Endothelial cell of umbilical vein (primary cell): Measurements from ENCODE around the gene CCNY. TPM values are rescaled to one million over a fixed set of nuclear protein-coding genes. Genes with fewer than 3 reads are reported as not detected.

Source experiments
- BruUV-seq: library from RNA; stranded (reverse); fragments of 400-500 nt; replicated peaks from 2 replicates; lab custom pipeline; 2021; lab: Mats Ljungman, UMichigan
- CTCF ChIA-PET: fragments of 300-600, 350-600 bp; sonication (Branson Sonifier 250); formaldehyde crosslinking; loops from one replicate; lab custom pipeline; 2021; ENCODE audit warnings: antibody characterized with exemption, inconsistent platforms; lab: Charles Lee
- POLR2A ChIA-PET: fragments of 300-600, 350-600 bp; sonication (Branson Sonifier 250); formaldehyde crosslinking; loops from one replicate; lab custom pipeline; 2021; ENCODE audit warnings: antibody characterized with exemption, inconsistent platforms; lab: Charles Lee
- DNase-seq: peaks from one replicate; pipeline ENCODE4 v3.0.0-alpha.2; 2011; ENCODE audit warnings: low read depth, low spot score
- FAIRE-seq: peaks from 2 replicates; lab custom pipeline; 2011; peaks lifted over from hg19 to GRCh38; lab: Jason Lieb, UNC
- H2AFZ ChIP-seq: 2 replicates; pipeline ENCODE4 v1.6.0; 2012; ENCODE audit warnings: low read depth, low read length, control low read depth, inconsistent platforms
- H3K27ac ChIP-seq: 2 replicates; pipeline ENCODE4 v1.5.1; 2011; ENCODE audit warnings: low read depth, mild to moderate bottlenecking, control low read depth, low read length, moderate library complexity; ENCODE audit not compliant: insufficient read depth
- H3K27me3 ChIP-seq, 2 experiments: 2 replicates each; pipeline versions ENCODE4 v1.6.0 to v1.6.1; 2011; ENCODE audit warnings: low read length in 2 of 2, mixed read lengths in 1 of 2; ENCODE audit not compliant: control insufficient read depth in 2 of 2, insufficient read depth in 2 of 2
- H3K36me3 ChIP-seq, 2 experiments: 2 replicates in 1 of 2; 3 replicates in 1 of 2; pipeline ENCODE4 v1.5.1; 2011; ENCODE audit warnings: low read length in 2 of 2, mild to moderate bottlenecking in 1 of 2, moderate library complexity in 1 of 2; ENCODE audit not compliant: control insufficient read depth in 2 of 2, insufficient read depth in 2 of 2; ENCODE audit errors: extremely low read depth in 1 of 2
- H3K4me1 ChIP-seq: 3 replicates; pipeline ENCODE4 v1.5.1; 2011; ENCODE audit warnings: mild to moderate bottlenecking, low read length; ENCODE audit not compliant: control insufficient read depth, insufficient read depth; ENCODE audit errors: extremely low read depth
- H3K4me2 ChIP-seq: 2 replicates; pipeline ENCODE4 v1.6.1; 2011; ENCODE audit warnings: low read length, control low read depth, mixed read lengths; ENCODE audit not compliant: insufficient read depth
- H3K4me3 ChIP-seq, 3 experiments: fragments of 200-600 bp in 1 of 3; sonication (generic), shearing (Covaris generic) in 1 of 3; replicated peaks in 1 of 3; 2 replicates each; pipeline ENCODE4 v1.5.1; 2011 to 2016; ENCODE audit warnings: control low read depth in 3 of 3, low read length in 3 of 3, mild to moderate bottlenecking in 2 of 3, inconsistent platforms in 1 of 3, low read depth in 1 of 3, moderate library complexity in 1 of 3; ENCODE audit not compliant: insufficient read depth in 1 of 3
- H3K79me2 ChIP-seq: 2 replicates; pipeline ENCODE4 v1.6.0; 2012; ENCODE audit warnings: low read length, inconsistent platforms; ENCODE audit not compliant: control insufficient read depth, insufficient read depth
- H3K9ac ChIP-seq: replicated peaks from 2 replicates; pipeline ENCODE3; 2011; ENCODE audit warnings: low read length, control low read depth; ENCODE audit not compliant: insufficient read depth; ENCODE audit errors: extremely low read depth
- H3K9me1 ChIP-seq: replicated peaks from 3 replicates; pipeline ENCODE4 v1.6.0; 2011; ENCODE audit warnings: mild to moderate bottlenecking, low read length; ENCODE audit not compliant: control insufficient read depth, insufficient read depth; ENCODE audit errors: extremely low read depth
- H3K9me3 ChIP-seq: replicated peaks from 2 replicates; pipeline ENCODE4 v1.5.1; 2012; ENCODE audit warnings: low read length, inconsistent platforms; ENCODE audit not compliant: control insufficient read depth, insufficient read depth
- H4K20me1 ChIP-seq: replicated peaks from 2 replicates; pipeline ENCODE3; 2011; ENCODE audit warnings: mild to moderate bottlenecking, low read length; ENCODE audit not compliant: control insufficient read depth, insufficient read depth; ENCODE audit errors: extremely low read depth
- EZH2 ChIP-seq: IDR thresholded peaks from 2 replicates; pipeline ENCODE4 v1.6.1; 2012; ENCODE audit warnings: borderline replicate concordance, low read depth, mild to moderate bottlenecking, moderate library complexity, low read length, inconsistent platforms; ENCODE audit not compliant: severe bottlenecking
- FOS ChIP-seq: IDR thresholded peaks from 2 replicates; pipeline ENCODE4 v1.6.1; 2011; ENCODE audit warnings: mild to moderate bottlenecking, low read length, moderate library complexity, borderline replicate concordance; ENCODE audit not compliant: insufficient read depth
- GATA2 ChIP-seq: IDR thresholded peaks from 2 replicates; pipeline ENCODE4 v1.7.0; 2011; ENCODE audit warnings: low read depth, mild to moderate bottlenecking, moderate library complexity, mixed read lengths, low read length; ENCODE audit not compliant: insufficient read length, insufficient read depth
- JUN ChIP-seq: IDR thresholded peaks from 2 replicates; pipeline ENCODE4 v1.6.1; 2011; ENCODE audit warnings: borderline replicate concordance, low read depth; ENCODE audit not compliant: insufficient read length, insufficient read depth
- MAX ChIP-seq: IDR thresholded peaks from 2 replicates; pipeline ENCODE4 v1.6.1; 2011; ENCODE audit not compliant: insufficient read depth, insufficient read length
- MYC ChIP-seq: IDR thresholded peaks from one replicate; pipeline ENCODE4 v1.6.1; 2011; ENCODE audit warnings: mild to moderate bottlenecking, low read depth, low read length
- POLR2A ChIP-seq: IDR thresholded peaks from 2 replicates; pipeline ENCODE4 v1.6.1; 2012; ENCODE audit warnings: low read depth, mild to moderate bottlenecking, control low read depth, low read length
- POLR2AphosphoS5 ChIP-seq: IDR thresholded peaks from 2 replicates; pipeline ENCODE4 v1.6.1; 2012; ENCODE audit warnings: low read depth, mild to moderate bottlenecking, control low read depth, low read length, moderate library complexity; ENCODE audit not compliant: insufficient read depth
- dilution Hi-C: fragments of 300-500 bp; cut with MboI; formaldehyde crosslinking; loops from one replicate; pipeline ENCODE4 v1.15.0; 2019; ENCODE audit warnings: low sequenced_read_pairs; ENCODE audit not compliant: extremely low pct_ligation_motif_present
- intact Hi-C: fragments of 100-400 bp; cut with micrococcal nuclease; formaldehyde crosslinking; loops from one replicate; pipeline ENCODE4 v1.10.0; 2022
- polyA plus RNA-seq, 4 experiments: library from polyadenylated mRNA; depleted of rRNA in 3 of 4; stranded (reverse) in 3 of 4; unstranded in 1 of 4; fragments of >200 nt; gene quantifications; 2 replicates each; pipeline versions ENCODE4 v1.2.1 to v1.2.3, GENCODE V29; 2011 to 2012; ENCODE audit warnings: missing spikeins in 1 of 4
- total RNA-seq: library from RNA; stranded (reverse); gene quantifications from 2 replicates; pipeline ENCODE4 v1.2.3, GENCODE V29; 2021
- TF ChIP-seq, protein P1 (sequence below), 2 donors: IDR thresholded peaks; 1 replicate in 1 of 2; 2 replicates in 1 of 2; pipeline ENCODE4 v1.5.1; 2011; ENCODE audit warnings: low read length in 2 of 2, mild to moderate bottlenecking in 2 of 2, moderate library complexity in 2 of 2, control low read depth in 1 of 2, inconsistent platforms in 1 of 2, low read depth in 1 of 2; ENCODE audit not compliant: insufficient read depth in 1 of 2; ENCODE audit errors: extremely low read depth in 1 of 2

Gene CCNY
- total and polyA plus RNA-seq, 2 donors (not counting 3 experiments of a cell fraction or from before 2014, with no cell fraction given), result 61.5 to 107 TPM

GRCh38 chr10:35378541-35379210 is 42.4 kb downstream of the CCNY start:
- Histone ChIP-seq H4K20me1 (no peaks in the 10 kb centered on the region), H3K9me1 (no peaks in the 10 kb centered on the region), H3K9ac (peak overlapping the region; percentile 73), H3K27me3 (no peaks in the 10 kb centered on the region), H3K4me1 (peaks cover 58% of the 10 kb centered on the region), H3K4me2 (peak overlapping the region; percentile 60), H3K9me3 (no peaks in the 10 kb centered on the region), H3K36me3 (no peaks in the 10 kb centered on the region), H3K79me2 (peaks cover 82% of the 10 kb centered on the region), H3K4me3 (peak overlapping the region in 1 of 3 experiments; percentile 9), H3K27ac (peak overlapping the region; percentile 97), H2AFZ (no peak overlapping the region)
- FAIRE-seq (peak; percentile 64), DNase-seq (peak; percentile 73)
- intact Hi-C loops, result loop anchor here (1.0 to 2.0 kb wide), 7 partner anchors 9 to 258 kb away; no protein-coding TSS in a partner anchor
- TF ChIP-seq MAX (no peak), POLR2A (no peak), POLR2AphosphoS5 (peak; percentile 25)
- ChIA-PET POLR2A (interaction anchor here (1.0 to 2.6 kb wide), 5 partner anchors 9 to 183 kb away, joined by 3 to 10 read pairs (median 3); no protein-coding TSS in a partner anchor), CTCF (interaction anchor here (0.7 to 2.6 kb wide), 19 partner anchors 11 to 1401 kb away, joined by 3 to 17 read pairs (median 4); no protein-coding TSS in a partner anchor)
- BruUV-seq, result TSS peak; percentile 66
- dilution Hi-C loops, result no loop called here

DNA sequence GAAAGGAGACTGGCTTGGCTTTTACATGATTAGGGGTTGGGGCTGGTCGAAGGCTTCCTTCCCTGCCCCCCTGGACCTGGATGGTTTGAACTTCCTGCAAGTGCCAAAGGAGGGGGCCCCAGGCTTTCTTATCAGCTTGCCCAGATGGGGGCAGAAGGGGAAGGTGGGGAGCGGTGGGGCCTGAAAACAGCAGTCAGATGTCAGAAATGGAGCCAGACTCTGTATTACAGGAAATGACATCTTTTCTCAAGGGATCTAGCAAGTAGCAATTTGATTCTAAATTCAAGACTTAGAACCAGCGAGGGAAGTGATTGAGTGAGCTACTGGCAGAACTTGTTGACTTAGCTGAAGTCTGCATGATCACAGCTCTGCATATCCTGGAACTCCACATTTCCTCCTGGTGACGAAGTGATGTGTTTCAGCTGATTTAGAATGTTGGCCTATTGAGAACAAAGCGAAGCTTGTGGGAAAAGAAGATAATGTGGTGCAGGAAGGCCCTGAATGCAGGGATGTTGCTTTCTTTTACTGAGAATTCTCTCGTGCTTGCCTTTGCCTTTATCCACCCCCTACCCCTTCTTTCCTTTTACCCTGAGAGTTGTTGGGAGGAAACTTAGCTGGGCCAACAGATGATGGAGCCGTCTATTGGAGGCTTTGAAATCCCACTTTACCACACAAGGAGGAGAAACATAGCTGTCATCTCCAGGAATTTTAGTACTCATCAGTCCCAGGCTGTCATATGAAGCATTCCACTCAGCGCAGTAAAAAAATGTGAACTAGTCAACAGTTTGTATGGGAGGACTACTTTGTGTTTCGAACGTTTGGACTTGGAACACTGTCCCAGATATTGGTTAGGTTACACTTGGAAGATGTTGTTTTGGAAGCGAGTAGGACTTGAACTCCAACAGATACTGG is 43.2 kb downstream of the CCNY start:
- peaks cover 51% of the 10 kb centered on the region for H3K4me1 ChIP-seq
- H2AFZ ChIP-seq, result no peak overlapping the region
- no peaks in the 10 kb centered on the region for H4K20me1 ChIP-seq
- H3K27ac ChIP-seq, result peak overlapping the region; percentile 97
- DNase-seq (peak; percentile 99), FAIRE-seq (peak; percentile 99)
- no peaks in the 10 kb centered on the region for H3K9me3 ChIP-seq
- H3K4me2 ChIP-seq, result peak overlapping the region; percentile 60
- POLR2A ChIA-PET, result interaction anchor here (0.6 to 2.6 kb wide), 5 partner anchors 8 to 220 kb away, joined by 3 to 10 read pairs (median 3); no protein-coding TSS in a partner anchor
- BruUV-seq, result TSS peak; percentile 71
- peak overlapping the region; percentile 87 for H3K9ac ChIP-seq
- dilution Hi-C loops (no loop called here), intact Hi-C loops (loop anchor here (1.0 to 2.0 kb wide), 7 partner anchors 8 to 259 kb away; no protein-coding TSS in a partner anchor)
- no peaks in the 10 kb centered on the region for H3K36me3 ChIP-seq
- CTCF ChIA-PET, result interaction anchor here (0.7 to 2.6 kb wide), 25 partner anchors 10 to 1400 kb away, joined by 3 to 17 read pairs (median 3); partner anchors contain the start of gene CREM
- TF ChIP-seq MYC (no peak), EZH2 (no peak), GATA2 (peak; percentile 91), MAX (no peak), POLR2A (no peak), JUN (peak; percentile 71), POLR2AphosphoS5 (peak; percentile 70), FOS (peak; percentile 57)
- TF ChIP-seq, protein P1, sequence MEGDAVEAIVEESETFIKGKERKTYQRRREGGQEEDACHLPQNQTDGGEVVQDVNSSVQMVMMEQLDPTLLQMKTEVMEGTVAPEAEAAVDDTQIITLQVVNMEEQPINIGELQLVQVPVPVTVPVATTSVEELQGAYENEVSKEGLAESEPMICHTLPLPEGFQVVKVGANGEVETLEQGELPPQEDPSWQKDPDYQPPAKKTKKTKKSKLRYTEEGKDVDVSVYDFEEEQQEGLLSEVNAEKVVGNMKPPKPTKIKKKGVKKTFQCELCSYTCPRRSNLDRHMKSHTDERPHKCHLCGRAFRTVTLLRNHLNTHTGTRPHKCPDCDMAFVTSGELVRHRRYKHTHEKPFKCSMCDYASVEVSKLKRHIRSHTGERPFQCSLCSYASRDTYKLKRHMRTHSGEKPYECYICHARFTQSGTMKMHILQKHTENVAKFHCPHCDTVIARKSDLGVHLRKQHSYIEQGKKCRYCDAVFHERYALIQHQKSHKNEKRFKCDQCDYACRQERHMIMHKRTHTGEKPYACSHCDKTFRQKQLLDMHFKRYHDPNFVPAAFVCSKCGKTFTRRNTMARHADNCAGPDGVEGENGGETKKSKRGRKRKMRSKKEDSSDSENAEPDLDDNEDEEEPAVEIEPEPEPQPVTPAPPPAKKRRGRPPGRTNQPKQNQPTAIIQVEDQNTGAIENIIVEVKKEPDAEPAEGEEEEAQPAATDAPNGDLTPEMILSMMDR (IDR thresholded peaks at IDR 0.05; ENCODE audit: extremely low read depth in 1 of 2, insufficient read depth in 1 of 2, low read depth in 1 of 2, low read length in 2 of 2), result peak; percentile 7 to 16
- no peaks in the 10 kb centered on the region for H3K9me1 ChIP-seq
- H3K79me2 ChIP-seq, result peaks cover 81% of the 10 kb centered on the region
- H3K4me3 ChIP-seq, result peak overlapping the region in 1 of 3 experiments; percentile 41
- no peaks in the 10 kb centered on the region for H3K27me3 ChIP-seq
